Activated gamma-delta T cell treated with anti-CD3 and anti-CD28 coated beads, Interleukin-2, amount 50 U/mL, for 16 hours (primary cell): ENCODE results near the gene OR4A15.

ENCODE experiments used
- DNase-seq: peaks from one replicate; pipeline ENCODE4 v3.0.0-alpha.2; 2020; ENCODE audit warnings: low read depth

The OR4A15 gene

DNA sequence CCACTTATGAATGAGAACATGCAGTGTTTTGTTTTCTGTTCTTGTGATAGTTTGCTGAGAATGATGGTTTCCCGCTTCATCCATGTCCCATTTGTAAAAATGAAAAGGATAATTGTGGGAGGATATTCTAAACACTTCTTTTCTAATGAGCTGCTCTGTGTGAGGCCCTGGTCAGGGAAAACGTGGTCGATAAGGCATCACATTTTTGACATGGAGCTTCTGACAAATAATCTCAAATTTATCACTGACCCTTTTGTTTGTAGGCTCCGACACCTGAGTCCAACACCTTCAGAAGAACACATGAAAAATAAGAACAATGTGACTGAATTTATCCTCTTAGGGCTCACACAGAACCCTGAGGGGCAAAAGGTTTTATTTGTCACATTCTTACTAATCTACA lies at the start of gene OR4A15:
OR4A15 (plus strand) TSS at position 301 of the 400 bp plus-strand sequence; CDS start at position 301, 0 bp downstream.
- DNase-seq: no peak

GRCh38 chr11:55324500-55324899 lies 43.3 kb upstream of the OR4A15 start:
- DNase-seq: no peak

DNA sequence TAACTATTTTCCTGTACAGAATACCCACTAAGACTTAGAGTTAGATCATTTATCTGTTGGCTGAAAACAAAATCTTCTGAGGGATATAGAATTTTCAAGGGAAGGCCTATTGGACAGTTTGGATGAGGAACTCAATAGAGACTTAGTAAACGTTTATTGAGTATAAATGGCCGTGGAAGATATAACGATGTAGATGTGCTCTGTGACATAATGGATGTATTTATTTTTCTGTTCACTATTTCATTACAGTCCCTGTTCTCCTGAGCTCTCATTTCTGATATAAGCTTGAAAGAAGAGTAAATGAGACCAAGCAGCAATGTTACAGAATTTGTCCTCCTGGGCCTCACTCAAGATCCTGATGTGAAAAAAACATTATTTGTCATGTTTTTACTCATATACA lies 24.9 kb upstream of the OR4A15 start, which contains the start of gene OR4A16:
OR4A16 (plus strand) TSS at position 301 of the 400 bp plus-strand sequence; CDS start at position 301, 0 bp downstream.
- DNase-seq: no peak

- no peak for DNase-seq
These were observed 22.5 kb upstream of the OR4A15 start for GRCh38 chr11:55345306-55345705.

DNA sequence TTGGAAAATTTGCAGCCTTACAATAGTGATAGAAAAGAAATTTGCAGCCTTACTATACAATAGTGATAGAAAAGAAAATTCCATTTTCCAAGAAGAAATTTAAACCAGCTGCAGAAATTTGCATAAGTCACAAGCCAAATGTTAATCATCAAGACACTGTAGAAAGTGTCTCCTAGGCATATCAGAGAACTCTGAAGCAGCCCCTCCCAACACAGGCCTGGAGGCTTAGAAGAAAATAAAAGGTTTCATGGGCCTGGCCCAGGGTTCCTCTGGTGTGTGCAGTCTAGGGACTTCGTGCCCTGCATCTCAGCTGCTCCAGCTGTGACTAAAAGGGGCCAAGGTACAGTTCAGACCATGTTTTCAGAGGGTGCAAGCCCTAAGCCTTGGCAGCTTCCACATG lies 18.7 kb upstream of the OR4A15 start:
- no peak for DNase-seq

GRCh38 chr11:55357560-55358184 lies 10.1 kb upstream of the OR4A15 start:
- no peak for DNase-seq

GRCh38 chr11:55401011-55401410 lies 33.2 kb downstream of the OR4A15 start:
- DNase-seq: no peak
